WERI-Rb-1 (cell line): Measurements from ENCODE around the gene ERGIC1.
"Not testable (repeated sequence)": the region's sequence is repeated elsewhere in the genome, so short reads cannot be mapped to it uniquely, and the experiment has no call there.

ENCODE experiments used
- DNase-seq: peaks from one replicate; pipeline ENCODE4 v3.0.0-alpha.2; 2020
- H3K27ac ChIP-seq: fragments of 250-450 bp; sonication (Bioruptor Pico); 2 replicates; pipeline ENCODE4 v1.5.1; 2020; ENCODE audit warnings: mild to moderate bottlenecking, moderate library complexity
- H3K27me3 ChIP-seq: fragments of 250-450 bp; sonication (Bioruptor Pico); 2 replicates; pipeline ENCODE4 v1.5.1; 2021; ENCODE audit warnings: mild to moderate bottlenecking, low read depth, moderate library complexity; ENCODE audit not compliant: insufficient read depth, severe bottlenecking
- H3K36me3 ChIP-seq: fragments of 250-450 bp; sonication (Bioruptor Pico); 2 replicates; pipeline ENCODE4 v1.5.1; 2020; ENCODE audit warnings: mild to moderate bottlenecking, moderate library complexity
- H3K4me3 ChIP-seq: 2 replicates; pipeline ENCODE4 v1.5.1; 2011; ENCODE audit warnings: low read depth, mild to moderate bottlenecking, control low read depth, low read length
- H3K9me3 ChIP-seq: fragments of 250-450 bp; sonication (Bioruptor Pico); 2 replicates; pipeline ENCODE4 v1.5.1; 2021; ENCODE audit warnings: mild to moderate bottlenecking, moderate library complexity; ENCODE audit not compliant: severe bottlenecking
- TF ChIP-seq, protein P1 (sequence below): IDR thresholded peaks from 2 replicates; pipeline ENCODE4 v1.5.1; 2011; ENCODE audit warnings: low read depth, mild to moderate bottlenecking, control low read depth, inconsistent platforms, low read length

ERGIC1 gene

DNA sequence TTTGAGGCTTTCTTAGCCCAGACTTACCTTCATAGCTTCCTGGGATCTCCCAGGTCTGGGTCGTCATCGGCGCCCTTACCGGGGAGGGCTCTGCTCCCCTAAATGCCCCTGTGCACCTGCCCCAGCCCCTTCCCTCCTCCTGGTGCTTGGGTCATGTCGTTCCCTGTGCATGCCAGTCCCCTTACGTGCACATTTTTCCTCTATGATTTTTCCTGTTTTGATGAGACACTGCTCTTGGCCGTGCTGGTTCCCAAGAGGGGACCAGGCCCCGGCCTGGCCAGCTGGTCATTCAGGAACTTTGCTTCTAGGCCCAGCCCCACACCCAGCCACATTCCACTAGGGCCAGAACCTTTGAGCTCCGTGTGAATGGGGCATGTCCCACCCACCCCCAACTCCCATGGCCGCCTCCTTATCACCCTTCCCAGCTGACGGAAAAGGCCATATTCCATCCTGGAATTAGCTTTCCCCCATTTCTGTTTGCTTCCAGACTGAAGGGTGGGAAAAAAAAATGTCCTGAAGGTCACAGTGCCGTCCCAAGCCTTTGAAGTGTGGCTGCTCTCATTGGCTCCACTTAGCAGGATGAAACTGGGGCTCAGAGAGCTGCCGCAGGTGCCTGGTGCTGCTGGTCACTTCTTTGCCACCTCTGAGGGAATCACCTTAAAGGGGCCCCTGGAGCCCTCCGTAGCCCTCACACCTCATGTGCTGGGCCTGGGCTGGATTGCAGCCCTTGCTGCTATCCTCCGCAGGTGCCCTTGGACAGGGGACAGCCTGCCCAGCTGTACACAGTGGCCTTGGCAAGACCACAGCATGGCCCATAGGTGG, 25.1 kb downstream of the ERGIC1 start:
- no peak overlapping the region for H3K27ac ChIP-seq
- no peak for DNase-seq

DNA sequence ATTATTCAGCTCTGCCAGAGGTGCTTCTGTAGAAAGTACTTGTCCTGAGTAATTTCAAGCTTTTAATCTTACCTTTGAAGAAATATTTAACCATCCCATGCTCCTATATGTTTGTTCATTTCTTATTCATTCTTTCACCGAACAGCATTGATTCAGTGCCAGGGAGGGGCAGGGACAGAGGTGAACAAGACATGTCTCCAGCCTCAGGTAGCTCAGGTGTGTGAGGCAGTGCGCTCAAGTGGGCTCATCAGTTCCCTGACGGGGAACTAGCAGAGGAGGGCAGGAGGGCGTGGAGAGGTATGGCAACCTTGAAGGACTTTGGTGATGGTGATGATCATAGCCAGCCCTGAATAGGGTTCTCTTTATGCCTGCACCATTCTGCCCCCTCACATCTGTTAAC, 25.9 kb downstream of the ERGIC1 start:
- Histone ChIP-seq H3K27ac (no peak overlapping the region), H3K36me3 (no peaks in the 10 kb centered on the region), H3K9me3 (no peaks in the 10 kb centered on the region), H3K27me3 (no peaks in the 10 kb centered on the region), H3K4me3 (no peak overlapping the region)
- TF ChIP-seq, protein P1, sequence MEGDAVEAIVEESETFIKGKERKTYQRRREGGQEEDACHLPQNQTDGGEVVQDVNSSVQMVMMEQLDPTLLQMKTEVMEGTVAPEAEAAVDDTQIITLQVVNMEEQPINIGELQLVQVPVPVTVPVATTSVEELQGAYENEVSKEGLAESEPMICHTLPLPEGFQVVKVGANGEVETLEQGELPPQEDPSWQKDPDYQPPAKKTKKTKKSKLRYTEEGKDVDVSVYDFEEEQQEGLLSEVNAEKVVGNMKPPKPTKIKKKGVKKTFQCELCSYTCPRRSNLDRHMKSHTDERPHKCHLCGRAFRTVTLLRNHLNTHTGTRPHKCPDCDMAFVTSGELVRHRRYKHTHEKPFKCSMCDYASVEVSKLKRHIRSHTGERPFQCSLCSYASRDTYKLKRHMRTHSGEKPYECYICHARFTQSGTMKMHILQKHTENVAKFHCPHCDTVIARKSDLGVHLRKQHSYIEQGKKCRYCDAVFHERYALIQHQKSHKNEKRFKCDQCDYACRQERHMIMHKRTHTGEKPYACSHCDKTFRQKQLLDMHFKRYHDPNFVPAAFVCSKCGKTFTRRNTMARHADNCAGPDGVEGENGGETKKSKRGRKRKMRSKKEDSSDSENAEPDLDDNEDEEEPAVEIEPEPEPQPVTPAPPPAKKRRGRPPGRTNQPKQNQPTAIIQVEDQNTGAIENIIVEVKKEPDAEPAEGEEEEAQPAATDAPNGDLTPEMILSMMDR, result no peak
- no peak for DNase-seq

More for the DNA sequence above, 25.1 kb downstream of the ERGIC1 start:
- Histone ChIP-seq H3K36me3 (no peaks in the 10 kb centered on the region), H3K9me3 (no peaks in the 10 kb centered on the region), H3K27me3 (no peaks in the 10 kb centered on the region), H3K4me3 (no peak overlapping the region)
- TF ChIP-seq, protein P1, result no peak

DNA sequence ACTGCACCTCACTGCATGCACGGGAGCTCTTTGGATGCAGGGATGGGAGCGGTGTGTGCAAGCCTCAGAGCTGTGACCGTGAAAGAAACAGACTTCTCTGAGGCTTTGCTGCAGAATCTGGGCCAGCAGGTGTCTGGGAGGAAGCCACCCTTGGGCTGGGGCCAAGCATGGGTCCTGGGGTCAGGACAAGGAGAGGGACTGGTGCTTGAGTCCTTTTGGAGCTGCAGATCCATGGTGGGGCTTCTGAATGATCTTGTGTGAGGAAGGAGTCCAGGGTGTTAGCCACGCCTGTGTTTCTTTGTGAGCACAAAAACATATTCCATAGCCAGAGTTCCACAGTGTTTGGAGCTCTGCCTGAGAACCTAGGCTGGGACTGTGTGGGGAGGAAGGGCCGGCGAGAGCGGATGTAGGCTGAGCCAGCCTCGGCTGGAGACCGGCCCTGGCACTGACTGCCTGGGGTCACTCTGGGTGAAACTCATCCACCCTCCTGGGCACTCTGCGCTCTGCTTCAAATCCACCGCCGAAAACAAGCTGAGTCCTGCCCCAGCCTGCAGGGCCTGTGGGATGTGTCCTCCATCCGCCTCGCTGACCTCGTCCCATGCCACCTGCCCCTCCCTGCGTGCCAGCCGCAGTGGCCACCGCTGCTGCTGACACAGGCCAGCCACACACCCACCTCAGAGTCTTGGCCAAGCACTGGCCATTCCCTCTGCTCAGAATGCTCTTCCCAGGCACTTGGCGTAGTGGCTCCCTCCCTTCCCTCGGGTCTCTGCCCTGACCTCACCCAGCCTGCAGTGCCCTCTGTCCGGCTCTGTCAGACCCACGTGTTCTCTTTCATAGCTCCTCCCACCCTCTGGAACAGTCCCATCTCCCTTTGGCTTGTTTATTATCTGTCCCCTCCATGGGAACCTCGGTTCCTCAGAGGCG, 26.7 kb downstream of the ERGIC1 start:
- TF ChIP-seq, protein P1, result no peak
- Histone ChIP-seq H3K36me3 (no peaks in the 10 kb centered on the region), H3K27me3 (no peaks in the 10 kb centered on the region), H3K4me3 (no peak overlapping the region), H3K27ac (no peak overlapping the region), H3K9me3 (no peaks in the 10 kb centered on the region)
- no peak for DNase-seq

DNA sequence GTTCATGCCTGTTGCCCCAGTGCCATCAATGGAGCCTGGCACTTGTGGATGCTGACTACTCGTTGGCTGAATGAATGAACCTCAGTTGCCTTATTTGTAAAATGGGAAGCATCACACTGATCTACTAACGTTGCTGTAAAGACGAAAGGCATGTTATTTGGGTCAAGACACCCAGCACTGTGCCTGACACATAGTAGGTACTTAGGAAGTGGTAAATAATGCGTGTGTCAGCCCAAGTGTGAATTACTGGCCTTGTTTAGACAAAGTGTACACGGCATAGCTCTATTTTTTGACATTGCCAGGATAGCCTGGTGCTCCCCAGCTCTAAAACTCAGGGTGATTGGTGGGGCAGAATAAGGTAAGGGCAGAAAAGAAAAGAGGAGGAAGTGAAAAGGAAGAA, 27.4 kb downstream of the ERGIC1 start:
- TF ChIP-seq, protein P1, result no peak
- Histone ChIP-seq H3K9me3 (no peaks in the 10 kb centered on the region), H3K27me3 (no peaks in the 10 kb centered on the region), H3K36me3 (no peaks in the 10 kb centered on the region), H3K4me3 (no peak overlapping the region), H3K27ac (no peak overlapping the region)
- DNase-seq, result no peak

DNA sequence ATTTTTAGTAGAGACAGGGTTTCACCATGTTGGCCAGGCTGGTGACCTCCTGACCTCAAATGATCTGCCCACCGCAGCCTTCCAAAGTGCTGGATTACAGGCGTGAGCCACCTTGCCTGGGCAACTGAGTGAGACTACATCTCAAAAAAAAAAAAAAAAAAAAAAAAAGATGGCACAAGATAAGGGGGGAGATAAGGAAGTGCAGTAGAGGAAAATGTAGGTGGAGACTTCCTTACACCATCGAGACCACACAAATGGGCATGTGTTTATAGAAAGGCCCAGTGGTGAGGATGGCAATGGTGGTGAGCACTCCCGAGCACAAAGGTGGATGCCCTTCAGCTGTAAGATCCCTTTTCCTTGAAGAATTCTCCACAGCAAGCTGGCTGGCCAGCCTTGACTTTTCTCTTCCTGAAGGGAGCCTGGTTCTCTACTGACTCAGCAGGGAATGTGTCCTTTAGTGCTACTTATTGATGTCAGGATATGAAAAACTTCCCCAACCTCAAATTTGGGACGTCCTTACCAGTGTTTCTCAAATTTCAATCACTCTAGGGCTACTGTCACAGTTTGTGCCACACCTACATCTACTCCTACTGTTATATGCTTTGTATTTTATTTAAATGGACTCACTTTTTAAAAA, 28.2 kb downstream of the ERGIC1 start:
- Histone ChIP-seq H3K9me3 (no peaks in the 10 kb centered on the region), H3K4me3 (no peak overlapping the region), H3K27me3 (no peaks in the 10 kb centered on the region), H3K27ac (no peak overlapping the region), H3K36me3 (no peaks in the 10 kb centered on the region)
- no peak for DNase-seq
- TF ChIP-seq, protein P1, result no peak

DNA sequence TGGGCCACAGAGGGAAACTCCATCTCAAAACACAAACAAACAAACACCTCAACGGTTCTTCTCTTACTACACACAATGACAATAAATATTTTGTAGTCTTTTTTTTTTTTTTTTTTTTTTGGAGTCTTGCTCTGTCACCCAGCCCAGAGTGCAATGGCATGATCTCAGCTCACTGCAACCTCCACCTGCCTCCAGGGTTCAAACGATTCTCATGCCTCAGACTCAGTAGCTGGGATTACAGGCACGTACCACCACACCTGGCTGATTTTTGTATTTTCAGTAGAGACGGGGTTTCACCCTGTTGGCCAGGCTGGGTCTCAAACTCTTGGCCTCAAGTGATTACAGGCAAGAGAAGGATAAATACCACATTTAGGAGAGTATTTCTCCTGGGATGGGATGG, 30.1 kb downstream of the ERGIC1 start:
- not testable (repeated sequence) for H3K27me3 ChIP-seq, H3K36me3 ChIP-seq, H3K27ac ChIP-seq, DNase-seq, H3K9me3 ChIP-seq, H3K4me3 ChIP-seq
